ENCODE results near the gene HECTD1. TPM values are rescaled to one million over a fixed set of nuclear protein-coding genes. Genes with fewer than 3 reads are reported as not detected.

Gene HECTD1
- total and polyA plus RNA-seq, 4 donors: 23.5 to 164 (median 92.5) TPM

DNA sequence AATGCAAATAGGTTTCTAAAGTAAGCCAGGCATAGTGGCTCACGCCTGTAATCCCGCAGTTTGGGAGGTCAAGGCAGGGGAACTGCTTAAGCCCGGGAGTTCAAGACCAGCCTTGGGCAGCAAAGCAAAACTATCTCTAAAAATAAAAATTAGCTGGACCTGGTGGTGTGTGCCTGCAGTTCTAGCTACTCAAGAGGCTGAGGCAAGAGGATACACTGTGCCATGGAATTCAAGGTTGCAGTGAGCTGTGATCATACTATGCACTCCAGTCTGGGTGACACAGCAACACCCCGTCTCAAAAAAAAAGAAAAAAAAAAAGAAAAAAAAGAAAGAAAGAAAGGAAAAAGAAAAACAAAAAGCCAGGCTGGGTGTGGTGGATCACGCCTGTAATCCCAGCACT lies 46.3 kb downstream of the HECTD1 start:
- Histone ChIP-seq H3K9me3 (ENCODE audit: control insufficient read depth, low read length) (no peaks in the 10 kb centered on the region), H3K4me3 (ENCODE audit: low read length in 2 of 2) (no peak overlapping the region), H3K27me3 (ENCODE audit: control insufficient read depth in 1 of 2, insufficient read depth in 2 of 2, low read length in 1 of 2) (no peaks in the 10 kb centered on the region), H3K36me3 (ENCODE audit: control insufficient read depth in 1 of 2, insufficient read depth in 2 of 2, low read length in 1 of 2) (no peaks in the 10 kb centered on the region), H3K27ac (ENCODE audit: low read depth in 1 of 2, low read length in 2 of 2) (peak overlapping the region in 1 of 2 donors; percentile 2), H3K4me1 (ENCODE audit: control insufficient read depth in 1 of 2, insufficient read depth in 2 of 2, low read length in 2 of 2) (peaks cover 0 to 4% of the 10 kb centered on the region in 2 donors)
- ATAC-seq (ENCODE audit: low FRiP score) (no peak), DNase-seq (no peak)
- WGBS, 2 donors: 80 to 89% methylated on average over 5 of the region's 5 CpGs
- intact Hi-C loops (cut with DNase I): no loop called here

DNA sequence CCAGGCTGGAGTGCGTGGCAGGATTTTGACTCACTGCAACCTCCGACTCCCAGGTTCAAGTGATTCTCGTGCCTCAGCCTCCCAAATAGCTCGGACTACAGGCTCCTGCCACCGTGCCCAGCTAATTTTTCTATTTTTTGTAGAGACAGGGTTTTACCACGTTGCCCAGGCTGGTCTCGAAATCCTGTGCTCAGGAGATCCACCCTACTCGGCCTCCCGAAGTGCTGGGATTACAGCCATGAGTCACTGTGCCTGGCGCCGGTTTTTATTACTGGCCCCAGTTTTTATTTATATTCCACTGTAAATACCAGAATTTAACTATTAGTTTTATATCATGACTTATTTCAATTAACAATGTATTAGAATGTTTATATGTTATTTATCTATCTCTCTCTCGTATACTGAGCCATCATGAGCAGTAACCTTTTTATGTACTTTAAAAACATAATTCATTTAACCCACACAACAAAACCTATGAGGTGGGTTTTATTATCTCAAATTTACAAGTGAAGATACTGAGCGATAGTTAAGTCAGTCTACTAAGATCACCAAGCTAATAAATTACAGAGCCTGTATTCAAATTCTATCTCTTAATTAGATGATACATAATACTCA lies 47.8 kb downstream of the HECTD1 start:
- intact Hi-C loops (cut with DNase I): no loop called here
- Histone ChIP-seq H3K27me3 (ENCODE audit: control insufficient read depth in 1 of 2, insufficient read depth in 2 of 2, low read length in 1 of 2) (no peaks in the 10 kb centered on the region), H3K9me3 (ENCODE audit: control insufficient read depth, low read length) (no peaks in the 10 kb centered on the region), H3K4me3 (ENCODE audit: low read length in 2 of 2) (no peak overlapping the region), H3K36me3 (ENCODE audit: control insufficient read depth in 1 of 2, insufficient read depth in 2 of 2, low read length in 1 of 2) (no peaks in the 10 kb centered on the region), H3K27ac (ENCODE audit: low read depth in 1 of 2, low read length in 2 of 2) (no peak overlapping the region), H3K4me1 (ENCODE audit: control insufficient read depth in 1 of 2, insufficient read depth in 2 of 2, low read length in 2 of 2) (no peaks in the 10 kb centered on the region)
- WGBS, 2 donors: 44% methylated on average over 13 of the region's 13 CpGs
- no peak for ATAC-seq (ENCODE audit: low FRiP score)
- DNase-seq: peak; percentile 56 to 80

DNA sequence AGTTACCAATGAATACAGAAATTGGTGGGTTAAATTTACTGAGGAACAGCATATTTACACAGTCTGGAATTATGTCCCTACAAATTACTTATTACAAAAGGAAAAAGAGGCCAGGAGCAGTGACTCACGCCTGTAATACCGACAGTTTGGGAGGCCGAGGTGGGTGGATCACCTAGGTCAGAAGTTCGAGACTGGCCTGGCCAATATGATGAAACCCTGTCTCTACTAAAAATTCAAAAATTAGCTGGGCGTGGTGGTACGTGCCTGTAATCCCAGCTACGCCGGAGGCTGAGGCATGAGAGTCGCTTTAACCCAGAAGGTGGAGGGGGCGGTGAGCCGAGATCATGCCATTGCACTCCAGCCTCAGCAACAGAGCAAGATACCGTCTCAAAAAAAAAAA lies 52.6 kb downstream of the HECTD1 start:
- Histone ChIP-seq H3K4me1 (ENCODE audit: control insufficient read depth in 1 of 2, insufficient read depth in 2 of 2, low read length in 2 of 2) (no peaks in the 10 kb centered on the region), H3K27ac (ENCODE audit: low read depth in 1 of 2, low read length in 2 of 2) (no peak overlapping the region), H3K4me3 (ENCODE audit: low read length in 2 of 2) (no peak overlapping the region), H3K36me3 (ENCODE audit: control insufficient read depth in 1 of 2, insufficient read depth in 2 of 2, low read length in 1 of 2) (peaks cover 0 to 4% of the 10 kb centered on the region in 2 donors), H3K9me3 (ENCODE audit: control insufficient read depth, low read length) (no peaks in the 10 kb centered on the region), H3K27me3 (ENCODE audit: control insufficient read depth in 1 of 2, insufficient read depth in 2 of 2, low read length in 1 of 2) (no peaks in the 10 kb centered on the region)
- DNase-seq: no peak
- no peak for ATAC-seq (ENCODE audit: low FRiP score)
- 79 to 82% methylated on average over 12 of the region's 12 CpGs for WGBS, 2 donors
- intact Hi-C loops (cut with DNase I): no loop called here

DNA sequence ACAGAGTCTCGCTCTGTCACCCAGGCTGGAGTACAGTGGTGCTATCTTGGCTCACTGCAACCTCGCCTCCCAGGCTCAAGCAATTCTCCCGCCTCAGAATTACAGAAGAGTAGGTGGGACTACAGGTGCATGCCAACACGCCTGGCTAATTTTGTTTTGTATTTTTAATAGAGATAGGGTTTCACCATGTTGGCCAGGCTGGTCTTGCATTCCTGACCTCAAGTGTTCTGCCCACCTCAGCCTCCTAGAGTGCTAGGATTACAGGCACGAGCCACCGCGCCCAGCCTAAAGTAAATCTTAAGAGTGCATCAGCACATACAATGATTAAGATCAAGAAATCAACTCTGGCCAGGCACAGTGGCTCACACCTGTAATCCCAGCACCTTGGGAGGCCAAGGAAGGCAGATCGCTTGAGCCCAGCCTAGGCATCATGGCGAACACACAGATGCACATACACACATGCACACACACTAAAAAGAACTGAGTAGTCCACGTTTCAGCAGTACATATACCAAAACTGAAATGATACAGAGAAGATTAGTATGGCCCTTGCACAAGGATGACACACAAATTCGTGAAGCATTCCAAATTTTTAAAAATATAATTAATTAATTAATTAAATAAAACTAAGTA lies 65.0 kb downstream of the HECTD1 start:
- Histone ChIP-seq H3K4me3 (ENCODE audit: low read length in 2 of 2) (no peak overlapping the region), H3K9me3 (ENCODE audit: control insufficient read depth, low read length) (no peaks in the 10 kb centered on the region), H3K36me3 (ENCODE audit: control insufficient read depth in 1 of 2, insufficient read depth in 2 of 2, low read length in 1 of 2) (peaks cover 2 to 9% of the 10 kb centered on the region in 2 donors), H3K27me3 (ENCODE audit: control insufficient read depth in 1 of 2, insufficient read depth in 2 of 2, low read length in 1 of 2) (no peaks in the 10 kb centered on the region), H3K27ac (ENCODE audit: low read depth in 1 of 2, low read length in 2 of 2) (no peak overlapping the region), H3K4me1 (ENCODE audit: control insufficient read depth in 1 of 2, insufficient read depth in 2 of 2, low read length in 2 of 2) (no peaks in the 10 kb centered on the region)
- 91 to 93% methylated on average over 11 of the region's 11 CpGs for WGBS, 2 donors
- intact Hi-C loops (cut with DNase I): no loop called here
- ATAC-seq (ENCODE audit: low FRiP score) (no peak), DNase-seq (no peak)

DNA sequence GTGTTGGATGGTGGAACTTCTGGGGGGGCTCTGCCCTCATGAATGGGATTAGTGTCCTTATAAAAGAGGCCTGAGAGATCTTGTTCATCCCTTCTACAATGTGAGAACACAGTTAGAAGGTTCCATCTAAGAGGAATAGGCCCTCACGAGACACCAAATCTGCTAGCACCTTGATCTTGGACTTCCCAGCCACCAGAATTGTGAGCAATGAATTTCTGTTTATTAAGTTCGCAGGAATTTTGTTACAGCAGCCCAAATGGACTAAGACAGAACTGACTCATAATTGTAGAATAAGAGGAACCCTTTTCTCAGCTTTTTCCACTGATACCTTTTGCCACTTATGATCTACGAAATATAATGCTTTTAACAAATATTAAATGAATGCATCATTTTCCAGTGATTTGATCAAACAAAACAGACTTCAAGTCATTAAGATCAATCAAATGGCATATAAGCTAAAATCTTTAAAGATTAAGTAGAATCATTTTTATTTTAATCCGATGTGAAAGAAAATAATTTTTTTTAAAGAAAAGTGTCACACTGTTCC lies 68.2 kb downstream of the HECTD1 start:
- no peaks in the 10 kb centered on the region for H3K4me1 ChIP-seq (ENCODE audit: control insufficient read depth in 1 of 2, insufficient read depth in 2 of 2, low read length in 2 of 2)
- H3K4me3 ChIP-seq (ENCODE audit: low read length in 2 of 2): no peak overlapping the region
- intact Hi-C loops (cut with DNase I): no loop called here
- no peaks in the 10 kb centered on the region for H3K9me3 ChIP-seq (ENCODE audit: control insufficient read depth, low read length)
- H3K27me3 ChIP-seq (ENCODE audit: control insufficient read depth in 1 of 2, insufficient read depth in 2 of 2, low read length in 1 of 2): no peaks in the 10 kb centered on the region
- 94 to 97% methylated on average over 4 of the region's 4 CpGs for WGBS, 2 donors
- H3K36me3 ChIP-seq (ENCODE audit: control insufficient read depth in 1 of 2, insufficient read depth in 2 of 2, low read length in 1 of 2): peaks cover 5 to 6% of the 10 kb centered on the region in 2 donors
- DNase-seq (no peak), ATAC-seq (ENCODE audit: low FRiP score) (no peak)
- no peak overlapping the region for H3K27ac ChIP-seq (ENCODE audit: low read depth in 1 of 2, low read length in 2 of 2)

DNA sequence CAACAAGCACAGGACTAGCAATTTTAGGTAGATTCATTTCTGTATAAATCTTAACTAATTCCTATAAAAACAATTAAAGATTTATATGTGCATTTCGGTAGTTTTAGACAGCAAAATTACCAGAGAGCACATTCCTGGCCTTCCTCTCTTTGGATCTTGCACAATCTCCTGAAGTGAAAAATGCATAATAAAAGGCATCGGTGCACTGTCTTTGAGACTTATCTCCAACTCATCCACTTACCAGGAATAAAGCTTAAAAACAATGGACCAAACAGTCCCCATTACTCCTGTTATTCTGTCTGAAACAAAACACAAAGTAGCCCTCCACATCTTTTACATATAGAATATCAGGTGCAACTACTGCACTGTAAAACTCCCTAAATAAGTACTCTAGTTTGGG lies 69.3 kb downstream of the HECTD1 start:
- no peaks in the 10 kb centered on the region for H3K27me3 ChIP-seq (ENCODE audit: control insufficient read depth in 1 of 2, insufficient read depth in 2 of 2, low read length in 1 of 2)
- H3K36me3 ChIP-seq (ENCODE audit: control insufficient read depth in 1 of 2, insufficient read depth in 2 of 2, low read length in 1 of 2): peaks cover 3 to 6% of the 10 kb centered on the region in 2 donors
- intact Hi-C loops (cut with DNase I): no loop called here
- no peaks in the 10 kb centered on the region for H3K4me1 ChIP-seq (ENCODE audit: control insufficient read depth in 1 of 2, insufficient read depth in 2 of 2, low read length in 2 of 2)
- H3K9me3 ChIP-seq (ENCODE audit: control insufficient read depth, low read length): no peaks in the 10 kb centered on the region
- no peak overlapping the region for H3K4me3 ChIP-seq (ENCODE audit: low read length in 2 of 2)
- no peak overlapping the region for H3K27ac ChIP-seq (ENCODE audit: low read depth in 1 of 2, low read length in 2 of 2)
- 85 to 88% methylated on average over 2 of the region's 2 CpGs for WGBS, 2 donors
- ATAC-seq (ENCODE audit: low FRiP score) (no peak), DNase-seq (no peak)

DNA sequence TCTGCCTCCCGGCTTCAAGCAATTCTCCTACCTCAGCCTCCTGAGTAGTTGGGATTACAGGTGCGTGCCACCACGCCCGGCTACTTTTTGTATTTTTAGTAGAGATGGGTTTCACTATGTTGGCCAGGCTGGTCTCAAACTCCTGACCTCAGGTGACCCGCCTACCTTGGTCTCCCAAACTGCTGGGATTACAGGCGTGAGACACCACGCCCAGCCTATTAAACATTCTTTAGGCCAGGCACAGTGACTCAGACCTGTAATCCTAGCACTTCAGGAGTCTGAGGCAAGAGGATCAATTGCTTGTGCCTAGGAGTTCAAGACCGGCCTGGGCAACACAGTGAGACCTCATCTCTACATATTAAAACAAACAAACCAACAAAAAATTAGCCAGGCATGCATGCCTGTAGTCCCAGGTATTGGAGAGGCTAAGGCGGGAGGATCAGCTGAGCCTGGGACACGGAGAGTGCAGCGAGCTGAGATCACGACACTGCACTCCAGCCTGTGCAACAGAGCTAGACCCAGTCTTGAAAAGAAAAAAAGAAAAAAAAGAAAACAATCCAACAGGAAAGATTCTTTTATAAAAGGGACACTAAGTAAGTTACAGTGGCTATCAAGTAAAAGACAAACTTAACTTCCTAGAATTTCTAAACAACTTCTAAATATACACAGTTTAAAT lies 70.2 kb downstream of the HECTD1 start:
- ATAC-seq (ENCODE audit: low FRiP score): no peak
- Histone ChIP-seq H3K36me3 (ENCODE audit: control insufficient read depth in 1 of 2, insufficient read depth in 2 of 2, low read length in 1 of 2) (peaks cover 0 to 4% of the 10 kb centered on the region in 2 donors), H3K27me3 (ENCODE audit: control insufficient read depth in 1 of 2, insufficient read depth in 2 of 2, low read length in 1 of 2) (no peaks in the 10 kb centered on the region), H3K4me1 (ENCODE audit: control insufficient read depth in 1 of 2, insufficient read depth in 2 of 2, low read length in 2 of 2) (no peaks in the 10 kb centered on the region), H3K9me3 (ENCODE audit: control insufficient read depth, low read length) (no peaks in the 10 kb centered on the region), H3K27ac (ENCODE audit: low read depth in 1 of 2, low read length in 2 of 2) (no peak overlapping the region), H3K4me3 (ENCODE audit: low read length in 2 of 2) (no peak overlapping the region)
- intact Hi-C loops (cut with DNase I): no loop called here
- no peak for DNase-seq
- 95 to 98% methylated on average over 12 of the region's 12 CpGs for WGBS, 2 donors

DNA sequence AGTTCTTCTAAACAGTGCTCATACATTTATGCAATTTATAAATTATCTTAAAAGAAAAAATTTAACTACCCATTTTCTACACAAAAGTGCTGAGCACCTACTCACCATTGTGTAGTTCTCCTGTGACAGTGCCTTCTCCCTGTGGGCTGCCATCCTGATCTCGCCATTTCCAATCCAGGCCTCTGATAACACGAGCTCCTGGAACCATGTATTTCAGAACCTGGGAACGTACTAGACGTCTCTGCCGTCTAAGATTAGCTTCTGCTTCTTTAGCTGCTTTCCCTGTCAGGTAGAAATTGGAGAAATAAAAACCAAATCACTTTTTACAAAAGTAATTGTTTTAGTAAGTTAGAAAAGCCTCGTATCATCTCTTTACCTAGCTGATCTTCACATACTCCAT lies 74.5 kb downstream of the HECTD1 start:
- H3K4me1 ChIP-seq (ENCODE audit: control insufficient read depth in 1 of 2, insufficient read depth in 2 of 2, low read length in 2 of 2): no peaks in the 10 kb centered on the region
- peaks cover 4 to 8% of the 10 kb centered on the region in 2 donors for H3K36me3 ChIP-seq (ENCODE audit: control insufficient read depth in 1 of 2, insufficient read depth in 2 of 2, low read length in 1 of 2)
- no peak overlapping the region for H3K27ac ChIP-seq (ENCODE audit: low read depth in 1 of 2, low read length in 2 of 2)
- intact Hi-C loops (cut with DNase I): no loop called here
- DNase-seq (no peak), ATAC-seq (ENCODE audit: low FRiP score) (no peak)
- no peak overlapping the region for H3K4me3 ChIP-seq (ENCODE audit: low read length in 2 of 2)
- no peaks in the 10 kb centered on the region for H3K9me3 ChIP-seq (ENCODE audit: control insufficient read depth, low read length)
- H3K27me3 ChIP-seq (ENCODE audit: control insufficient read depth in 1 of 2, insufficient read depth in 2 of 2, low read length in 1 of 2): no peaks in the 10 kb centered on the region
- 83 to 85% methylated on average over 6 of the region's 6 CpGs for WGBS, 2 donors

Data from aorta (tissue), 5 donors.